ENCODE data around the gene LKAAEAR1.

LKAAEAR1 gene

GRCh38 chr20:64077876-64078551 lies 6.2 kb downstream of the LKAAEAR1 start:
- DNase-seq: no peak

GRCh38 chr20:64077541-64077875 lies 6.7 kb downstream of the LKAAEAR1 start:
- DNase-seq: no peak

GRCh38 chr20:64077094-64077493 lies 7.1 kb downstream of the LKAAEAR1 start:
- no peak for DNase-seq

- no peak for DNase-seq
Measured at GRCh38 chr20:64076061-64076997, 7.9 kb downstream of the LKAAEAR1 start.

- DNase-seq: no peak
Measured at GRCh38 chr20:64075556-64075955, 8.6 kb downstream of the LKAAEAR1 start.

- no peak for DNase-seq
Measured at GRCh38 chr20:64074963-64075362, 9.2 kb downstream of the LKAAEAR1 start.

GRCh38 chr20:64074184-64074789 lies 9.9 kb downstream of the LKAAEAR1 start:
- DNase-seq: no peak

- no peak for DNase-seq
Measured at GRCh38 chr20:64073476-64074183, 10.6 kb downstream of the LKAAEAR1 start.

- DNase-seq: no peak
Measured at GRCh38 chr20:64072498-64073063, 11.6 kb downstream of the LKAAEAR1 start.

- DNase-seq: no peak
Measured at GRCh38 chr20:64071341-64072332, 12.6 kb downstream of the LKAAEAR1 start.

GRCh38 chr20:64070244-64070993 lies 13.8 kb downstream of the LKAAEAR1 start:
- no peak for DNase-seq

- no peak for DNase-seq
Measured at GRCh38 chr20:64069614-64070243, 14.5 kb downstream of the LKAAEAR1 start.

GRCh38 chr20:64069209-64069613 lies 15.0 kb downstream of the LKAAEAR1 start:
- no peak for DNase-seq

- DNase-seq: no peak
Measured at GRCh38 chr20:64068386-64069208, 15.6 kb downstream of the LKAAEAR1 start.

GRCh38 chr20:64067733-64068307 lies 16.4 kb downstream of the LKAAEAR1 start:
- DNase-seq: no peak

GRCh38 chr20:64067005-64067632 lies 17.1 kb downstream of the LKAAEAR1 start:
- no peak for DNase-seq

- no peak for DNase-seq
Measured at GRCh38 chr20:64065974-64066343, 18.2 kb downstream of the LKAAEAR1 start.
